Measurements from ENCODE around the gene HECA. TPM values are rescaled to one million over a fixed set of nuclear protein-coding genes. Genes with fewer than 3 reads are reported as not detected.

HECA gene
- total and polyA plus RNA-seq, 2 experiments from 2014 or later, result 2.4 to 8.1 TPM

DNA sequence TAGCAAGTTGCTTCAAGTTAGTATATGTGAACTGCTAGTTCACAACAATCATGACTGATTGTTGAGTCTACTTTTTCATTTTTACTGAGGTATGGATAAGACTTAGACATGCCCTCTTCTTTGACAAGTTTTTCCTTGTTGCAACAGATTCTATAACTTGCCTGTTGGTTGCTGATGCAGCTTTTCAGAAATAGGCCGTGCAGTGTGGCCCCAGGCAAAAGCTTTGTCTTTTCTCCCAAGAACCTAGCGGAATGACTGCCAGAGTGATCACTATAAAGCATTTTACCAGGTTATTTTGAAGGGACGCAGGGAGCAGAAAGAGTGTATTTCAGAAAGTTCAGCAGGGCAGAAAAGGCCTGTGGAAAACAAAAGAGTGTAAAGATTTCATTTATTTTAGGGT lies 16.0 kb downstream of the HECA start:
- H2AFZ ChIP-seq, result no peak overlapping the region
- Mint-ChIP-seq H3K36me3 (ENCODE audit: low read depth) (no peaks in the 10 kb centered on the region), H3K4me1 (peaks cover 23% of the 10 kb centered on the region), H3K9me3 (no peaks in the 10 kb centered on the region), H3K27ac (peak overlapping the region; percentile 15; the same call in 1 of the 2 replicates), H3K27me3 (ENCODE audit: insufficient read depth, low read depth, poor library complexity) (peaks cover 2% of the 10 kb centered on the region), H3K4me3 (no peak overlapping the region)
- no peak overlapping the region for H3K4me3 ChIP-seq
- DNase-seq (ENCODE audit: low spot score) (no peak), ATAC-seq (no peak)
- H3K27me3 ChIP-seq (ENCODE audit: insufficient read depth), result no peaks in the 10 kb centered on the region
- H3K4me1 ChIP-seq (ENCODE audit: insufficient read depth), result peaks cover 15% of the 10 kb centered on the region; the same call in 1 of the 2 replicates
- no peaks in the 10 kb centered on the region for H4K20me1 ChIP-seq (replicated peaks; ENCODE audit: insufficient read depth)
- no peaks in the 10 kb centered on the region for H3F3A ChIP-seq (replicated peaks; ENCODE audit: low read depth)
- H3K27ac ChIP-seq (ENCODE audit: low read depth), result no peak overlapping the region
- no peak overlapping the region for H3K4me2 ChIP-seq
- H3K79me2 ChIP-seq (replicated peaks; ENCODE audit: insufficient read depth), result 0 out of 2 replicates have a peak, but pooled peaks cover 10% of the 10 kb centered on the region
- H3K36me3 ChIP-seq (ENCODE audit: insufficient read depth), result no peaks in the 10 kb centered on the region
- TF ChIP-seq, protein P1, sequence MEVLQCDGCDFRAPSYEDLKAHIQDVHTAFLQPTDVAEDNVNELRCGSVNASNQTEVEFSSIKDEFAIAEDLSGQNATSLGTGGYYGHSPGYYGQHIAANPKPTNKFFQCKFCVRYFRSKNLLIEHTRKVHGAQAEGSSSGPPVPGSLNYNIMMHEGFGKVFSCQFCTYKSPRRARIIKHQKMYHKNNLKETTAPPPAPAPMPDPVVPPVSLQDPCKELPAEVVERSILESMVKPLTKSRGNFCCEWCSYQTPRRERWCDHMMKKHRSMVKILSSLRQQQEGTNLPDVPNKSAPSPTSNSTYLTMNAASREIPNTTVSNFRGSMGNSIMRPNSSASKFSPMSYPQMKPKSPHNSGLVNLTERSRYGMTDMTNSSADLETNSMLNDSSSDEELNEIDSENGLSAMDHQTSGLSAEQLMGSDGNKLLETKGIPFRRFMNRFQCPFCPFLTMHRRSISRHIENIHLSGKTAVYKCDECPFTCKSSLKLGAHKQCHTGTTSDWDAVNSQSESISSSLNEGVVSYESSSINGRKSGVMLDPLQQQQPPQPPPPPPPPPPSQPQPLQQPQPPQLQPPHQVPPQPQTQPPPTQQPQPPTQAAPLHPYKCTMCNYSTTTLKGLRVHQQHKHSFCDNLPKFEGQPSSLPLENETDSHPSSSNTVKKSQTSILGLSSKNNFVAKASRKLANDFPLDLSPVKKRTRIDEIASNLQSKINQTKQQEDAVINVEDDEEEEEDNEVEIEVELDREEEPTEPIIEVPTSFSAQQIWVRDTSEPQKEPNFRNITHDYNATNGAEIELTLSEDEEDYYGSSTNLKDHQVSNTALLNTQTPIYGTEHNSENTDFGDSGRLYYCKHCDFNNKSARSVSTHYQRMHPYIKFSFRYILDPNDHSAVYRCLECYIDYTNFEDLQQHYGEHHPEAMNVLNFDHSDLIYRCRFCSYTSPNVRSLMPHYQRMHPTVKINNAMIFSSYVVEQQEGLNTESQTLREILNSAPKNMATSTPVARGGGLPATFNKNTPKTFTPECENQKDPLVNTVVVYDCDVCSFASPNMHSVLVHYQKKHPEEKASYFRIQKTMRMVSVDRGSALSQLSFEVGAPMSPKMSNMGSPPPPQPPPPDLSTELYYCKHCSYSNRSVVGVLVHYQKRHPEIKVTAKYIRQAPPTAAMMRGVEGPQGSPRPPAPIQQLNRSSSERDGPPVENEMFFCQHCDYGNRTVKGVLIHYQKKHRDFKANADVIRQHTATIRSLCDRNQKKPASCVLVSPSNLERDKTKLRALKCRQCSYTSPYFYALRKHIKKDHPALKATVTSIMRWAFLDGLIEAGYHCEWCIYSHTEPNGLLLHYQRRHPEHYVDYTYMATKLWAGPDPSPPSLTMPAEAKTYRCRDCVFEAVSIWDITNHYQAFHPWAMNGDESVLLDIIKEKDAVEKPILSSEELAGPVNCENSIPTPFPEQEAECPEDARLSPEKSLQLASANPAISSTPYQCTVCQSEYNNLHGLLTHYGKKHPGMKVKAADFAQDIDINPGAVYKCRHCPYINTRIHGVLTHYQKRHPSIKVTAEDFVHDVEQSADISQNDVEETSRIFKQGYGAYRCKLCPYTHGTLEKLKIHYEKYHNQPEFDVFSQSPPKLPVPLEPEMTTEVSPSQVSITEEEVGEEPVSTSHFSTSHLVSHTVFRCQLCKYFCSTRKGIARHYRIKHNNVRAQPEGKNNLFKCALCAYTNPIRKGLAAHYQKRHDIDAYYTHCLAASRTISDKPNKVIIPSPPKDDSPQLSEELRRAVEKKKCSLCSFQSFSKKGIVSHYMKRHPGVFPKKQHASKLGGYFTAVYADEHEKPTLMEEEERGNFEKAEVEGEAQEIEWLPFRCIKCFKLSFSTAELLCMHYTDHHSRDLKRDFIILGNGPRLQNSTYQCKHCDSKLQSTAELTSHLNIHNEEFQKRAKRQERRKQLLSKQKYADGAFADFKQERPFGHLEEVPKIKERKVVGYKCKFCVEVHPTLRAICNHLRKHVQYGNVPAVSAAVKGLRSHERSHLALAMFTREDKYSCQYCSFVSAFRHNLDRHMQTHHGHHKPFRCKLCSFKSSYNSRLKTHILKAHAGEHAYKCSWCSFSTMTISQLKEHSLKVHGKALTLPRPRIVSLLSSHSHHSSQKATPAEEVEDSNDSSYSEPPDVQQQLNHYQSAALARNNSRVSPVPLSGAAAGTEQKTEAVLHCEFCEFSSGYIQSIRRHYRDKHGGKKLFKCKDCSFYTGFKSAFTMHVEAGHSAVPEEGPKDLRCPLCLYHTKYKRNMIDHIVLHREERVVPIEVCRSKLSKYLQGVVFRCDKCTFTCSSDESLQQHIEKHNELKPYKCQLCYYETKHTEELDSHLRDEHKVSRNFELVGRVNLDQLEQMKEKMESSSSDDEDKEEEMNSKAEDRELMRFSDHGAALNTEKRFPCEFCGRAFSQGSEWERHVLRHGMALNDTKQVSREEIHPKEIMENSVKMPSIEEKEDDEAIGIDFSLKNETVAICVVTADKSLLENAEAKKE (CRISPR knock-in tag; IDR thresholded peaks at IDR 0.05), result no peak
- TF ChIP-seq EZH2phosphoT487 (IDR thresholded peaks at IDR 0.05; ENCODE audit: unreplicated experiment) (no peak), POLR2AphosphoS5 (IDR thresholded peaks at IDR 0.05; ENCODE audit: low read depth) (no peak), NANOG (IDR thresholded peaks at IDR 0.05; ENCODE audit: borderline replicate concordance) (no peak), ZNF114 (CRISPR knock-in tag; IDR thresholded peaks at IDR 0.05) (no peak), ZNF331 (CRISPR knock-in tag; IDR thresholded peaks at IDR 0.05; ENCODE audit: low read depth) (no peak), JUNB (IDR thresholded peaks at IDR 0.05; ENCODE audit: unreplicated experiment) (no peak), STAT1 (IDR thresholded peaks at IDR 0.05; ENCODE audit: unreplicated experiment) (no peak), EZH2 (IDR thresholded peaks at IDR 0.05; ENCODE audit: low read depth, unreplicated experiment) (no peak), CREB1 (CRISPR knock-in tag; IDR thresholded peaks at IDR 0.05; ENCODE audit: low read depth) (no peak)
- TF ChIP-seq, protein P2, sequence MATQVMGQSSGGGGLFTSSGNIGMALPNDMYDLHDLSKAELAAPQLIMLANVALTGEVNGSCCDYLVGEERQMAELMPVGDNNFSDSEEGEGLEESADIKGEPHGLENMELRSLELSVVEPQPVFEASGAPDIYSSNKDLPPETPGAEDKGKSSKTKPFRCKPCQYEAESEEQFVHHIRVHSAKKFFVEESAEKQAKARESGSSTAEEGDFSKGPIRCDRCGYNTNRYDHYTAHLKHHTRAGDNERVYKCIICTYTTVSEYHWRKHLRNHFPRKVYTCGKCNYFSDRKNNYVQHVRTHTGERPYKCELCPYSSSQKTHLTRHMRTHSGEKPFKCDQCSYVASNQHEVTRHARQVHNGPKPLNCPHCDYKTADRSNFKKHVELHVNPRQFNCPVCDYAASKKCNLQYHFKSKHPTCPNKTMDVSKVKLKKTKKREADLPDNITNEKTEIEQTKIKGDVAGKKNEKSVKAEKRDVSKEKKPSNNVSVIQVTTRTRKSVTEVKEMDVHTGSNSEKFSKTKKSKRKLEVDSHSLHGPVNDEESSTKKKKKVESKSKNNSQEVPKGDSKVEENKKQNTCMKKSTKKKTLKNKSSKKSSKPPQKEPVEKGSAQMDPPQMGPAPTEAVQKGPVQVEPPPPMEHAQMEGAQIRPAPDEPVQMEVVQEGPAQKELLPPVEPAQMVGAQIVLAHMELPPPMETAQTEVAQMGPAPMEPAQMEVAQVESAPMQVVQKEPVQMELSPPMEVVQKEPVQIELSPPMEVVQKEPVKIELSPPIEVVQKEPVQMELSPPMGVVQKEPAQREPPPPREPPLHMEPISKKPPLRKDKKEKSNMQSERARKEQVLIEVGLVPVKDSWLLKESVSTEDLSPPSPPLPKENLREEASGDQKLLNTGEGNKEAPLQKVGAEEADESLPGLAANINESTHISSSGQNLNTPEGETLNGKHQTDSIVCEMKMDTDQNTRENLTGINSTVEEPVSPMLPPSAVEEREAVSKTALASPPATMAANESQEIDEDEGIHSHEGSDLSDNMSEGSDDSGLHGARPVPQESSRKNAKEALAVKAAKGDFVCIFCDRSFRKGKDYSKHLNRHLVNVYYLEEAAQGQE (IDR thresholded peaks at IDR 0.05; ENCODE audit: unreplicated experiment), result no peak
- TF ChIP-seq, protein P3, sequence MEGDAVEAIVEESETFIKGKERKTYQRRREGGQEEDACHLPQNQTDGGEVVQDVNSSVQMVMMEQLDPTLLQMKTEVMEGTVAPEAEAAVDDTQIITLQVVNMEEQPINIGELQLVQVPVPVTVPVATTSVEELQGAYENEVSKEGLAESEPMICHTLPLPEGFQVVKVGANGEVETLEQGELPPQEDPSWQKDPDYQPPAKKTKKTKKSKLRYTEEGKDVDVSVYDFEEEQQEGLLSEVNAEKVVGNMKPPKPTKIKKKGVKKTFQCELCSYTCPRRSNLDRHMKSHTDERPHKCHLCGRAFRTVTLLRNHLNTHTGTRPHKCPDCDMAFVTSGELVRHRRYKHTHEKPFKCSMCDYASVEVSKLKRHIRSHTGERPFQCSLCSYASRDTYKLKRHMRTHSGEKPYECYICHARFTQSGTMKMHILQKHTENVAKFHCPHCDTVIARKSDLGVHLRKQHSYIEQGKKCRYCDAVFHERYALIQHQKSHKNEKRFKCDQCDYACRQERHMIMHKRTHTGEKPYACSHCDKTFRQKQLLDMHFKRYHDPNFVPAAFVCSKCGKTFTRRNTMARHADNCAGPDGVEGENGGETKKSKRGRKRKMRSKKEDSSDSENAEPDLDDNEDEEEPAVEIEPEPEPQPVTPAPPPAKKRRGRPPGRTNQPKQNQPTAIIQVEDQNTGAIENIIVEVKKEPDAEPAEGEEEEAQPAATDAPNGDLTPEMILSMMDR (conservative IDR thresholded peaks at IDR 0.05; ENCODE audit: low read depth in 2 of 2), result no peak
- TF ChIP-seq, protein P4, sequence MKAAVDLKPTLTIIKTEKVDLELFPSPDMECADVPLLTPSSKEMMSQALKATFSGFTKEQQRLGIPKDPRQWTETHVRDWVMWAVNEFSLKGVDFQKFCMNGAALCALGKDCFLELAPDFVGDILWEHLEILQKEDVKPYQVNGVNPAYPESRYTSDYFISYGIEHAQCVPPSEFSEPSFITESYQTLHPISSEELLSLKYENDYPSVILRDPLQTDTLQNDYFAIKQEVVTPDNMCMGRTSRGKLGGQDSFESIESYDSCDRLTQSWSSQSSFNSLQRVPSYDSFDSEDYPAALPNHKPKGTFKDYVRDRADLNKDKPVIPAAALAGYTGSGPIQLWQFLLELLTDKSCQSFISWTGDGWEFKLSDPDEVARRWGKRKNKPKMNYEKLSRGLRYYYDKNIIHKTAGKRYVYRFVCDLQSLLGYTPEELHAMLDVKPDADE (IDR thresholded peaks at IDR 0.05), result no peak
- no peaks in the 10 kb centered on the region for H3K9me2 ChIP-seq (ENCODE audit: insufficient read depth)

All from GM23338 (cell line).